GM21526 (cell line): Measurements from ENCODE around the gene KIF16B.
"Not testable (repeated sequence)": the region's sequence is repeated elsewhere in the genome, so short reads cannot be mapped to it uniquely, and the experiment has no call there.

Experiments used
- ATAC-seq: cut with Tn5 transposase; IDR thresholded peaks from one replicate; pipeline ENCODE4 v1.9.1; 2021; ENCODE audit warnings: moderate library complexity; ENCODE audit not compliant: unreplicated experiment, low FRiP score

Gene KIF16B

DNA sequence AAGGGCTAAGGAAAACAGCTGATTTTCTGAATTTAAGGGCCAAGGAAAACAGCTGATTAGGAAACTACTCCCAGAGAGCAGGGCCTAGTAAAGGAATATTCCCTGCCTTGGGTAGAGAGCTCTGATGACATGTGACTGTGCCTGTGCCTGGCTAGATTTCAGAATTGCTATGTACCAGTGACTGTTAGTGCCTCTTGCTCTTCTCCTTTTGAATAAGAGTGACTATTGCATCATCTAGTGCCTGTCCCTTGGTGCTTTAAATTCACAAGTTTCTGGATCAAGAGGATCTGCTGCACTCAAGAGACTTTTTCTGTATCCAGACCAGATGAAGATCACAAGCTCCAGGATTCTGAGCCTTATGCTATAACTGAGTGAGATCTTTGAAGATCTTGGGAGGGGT lies 332.9 kb downstream of the KIF16B start:
- no peak for ATAC-seq

- no peak for ATAC-seq
These were observed 336.5 kb downstream of the KIF16B start for GRCh38 chr20:16236589-16237241.

- no peak for ATAC-seq
These were observed 342.8 kb downstream of the KIF16B start for GRCh38 chr20:16230402-16230801.

GRCh38 chr20:16229813-16230212 lies 343.4 kb downstream of the KIF16B start:
- ATAC-seq, result no peak

- ATAC-seq, result no peak
These were observed 344.5 kb downstream of the KIF16B start for GRCh38 chr20:16228722-16229121.

- not testable (repeated sequence) for ATAC-seq
These were observed 346.3 kb downstream of the KIF16B start for GRCh38 chr20:16226961-16227360.

DNA sequence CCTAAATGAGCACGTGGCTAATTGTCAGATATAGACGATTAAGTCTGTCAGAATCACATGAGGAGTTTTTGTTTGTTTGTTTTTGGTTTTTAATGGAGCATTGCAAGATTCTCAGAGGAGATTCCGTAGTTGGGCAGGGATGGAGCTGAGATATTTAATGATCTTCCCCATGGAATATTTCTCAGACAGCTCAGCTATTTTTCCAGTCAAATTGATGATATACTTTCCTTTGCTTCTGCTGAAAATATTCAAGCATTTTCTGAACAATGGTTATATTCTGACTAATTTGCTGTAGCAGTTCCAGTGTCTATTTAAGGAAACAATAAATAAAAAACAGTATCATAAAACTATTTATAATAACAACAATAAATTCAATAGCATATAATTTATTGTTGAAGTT lies 348.4 kb downstream of the KIF16B start:
- no peak for ATAC-seq

GRCh38 chr20:16222859-16223411 lies 350.3 kb downstream of the KIF16B start:
- ATAC-seq, result no peak
